HepG2 (cell line): ENCODE results near the gene RPS6KL1.

Experiments
- MEIS1 ChIP-seq: sonication (generic); formaldehyde crosslinking; IDR thresholded peaks from 2 replicates; pipeline ENCODE4 v1.9.0; 2021; ENCODE audit warnings: mild to moderate bottlenecking, missing genetic modification reagents, moderate library complexity, borderline replicate concordance
- NR2C2 ChIP-seq: sonication (generic); formaldehyde crosslinking; IDR thresholded peaks from 2 replicates; pipeline ENCODE4 v1.4.0; 2020; ENCODE audit warnings: missing genetic modification reagents, mild to moderate bottlenecking, moderate library complexity, borderline replicate concordance
- NR2F6 ChIP-seq, 2 experiments: IDR thresholded peaks; 2 replicates each; pipeline ENCODE4 v1.6.1; 2016; ENCODE audit warnings: antibody characterized with exemption in 1 of 2, mild to moderate bottlenecking in 1 of 2
- ZFP37 ChIP-seq: sonication (generic); formaldehyde crosslinking; IDR thresholded peaks from 2 replicates; pipeline ENCODE4 v1.4.0; 2020; ENCODE audit warnings: missing genetic modification reagents, borderline replicate concordance
- ZNF7 ChIP-seq: IDR thresholded peaks from 2 replicates; pipeline ENCODE4 v1.6.1; 2016; ENCODE audit warnings: missing biosample characterization, missing genetic modification reagents
- TF ChIP-seq, protein P1 (sequence below): sonication (generic); formaldehyde crosslinking; IDR thresholded peaks from 2 replicates; pipeline ENCODE4 v1.5.0; 2020; ENCODE audit warnings: mild to moderate bottlenecking, missing genetic modification reagents, moderate library complexity
- TF ChIP-seq, protein P2 (sequence below): IDR thresholded peaks from 2 replicates; pipeline ENCODE4 v1.6.1; 2016; ENCODE audit warnings: low read depth, control low read depth

DNA sequence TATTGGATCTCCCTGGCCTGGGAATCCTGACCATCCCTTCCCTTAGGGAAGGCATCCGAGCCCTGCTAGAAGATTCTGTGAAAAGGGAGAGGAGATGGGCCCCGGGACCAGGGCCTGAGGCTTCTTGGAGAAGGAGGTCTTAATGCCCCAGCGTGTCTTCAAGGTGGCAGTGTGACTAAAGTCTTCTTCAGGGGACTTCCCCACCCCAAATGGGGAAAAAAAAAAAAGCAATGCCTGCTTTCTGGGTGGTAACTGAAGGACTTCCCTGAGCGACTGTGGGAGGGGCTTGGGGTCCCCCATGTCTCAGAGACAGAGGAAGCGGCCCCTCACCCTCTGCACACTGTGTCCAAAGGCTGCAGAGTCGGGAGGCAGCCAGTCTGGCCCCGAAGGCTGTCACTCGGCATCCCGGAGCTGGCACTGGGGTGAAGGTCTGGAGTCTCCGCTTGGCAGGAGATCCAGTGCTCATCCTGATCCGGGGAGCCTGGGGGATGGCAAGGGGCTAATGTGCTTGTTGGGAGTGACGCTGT, 40.2 kb upstream of the RPS6KL1 start:
- TF ChIP-seq NR2F6 (IDR thresholded peaks at IDR 0.05) (no peak), NR2F6 (CRISPR knock-in tag; IDR thresholded peaks at IDR 0.05) (no peak), MEIS1 (CRISPR knock-in tag) (no peak), ZFP37 (no peak), ZNF7 (CRISPR knock-in tag) (no peak), NR2C2 (CRISPR knock-in tag) (no peak)
- TF ChIP-seq, protein P1, sequence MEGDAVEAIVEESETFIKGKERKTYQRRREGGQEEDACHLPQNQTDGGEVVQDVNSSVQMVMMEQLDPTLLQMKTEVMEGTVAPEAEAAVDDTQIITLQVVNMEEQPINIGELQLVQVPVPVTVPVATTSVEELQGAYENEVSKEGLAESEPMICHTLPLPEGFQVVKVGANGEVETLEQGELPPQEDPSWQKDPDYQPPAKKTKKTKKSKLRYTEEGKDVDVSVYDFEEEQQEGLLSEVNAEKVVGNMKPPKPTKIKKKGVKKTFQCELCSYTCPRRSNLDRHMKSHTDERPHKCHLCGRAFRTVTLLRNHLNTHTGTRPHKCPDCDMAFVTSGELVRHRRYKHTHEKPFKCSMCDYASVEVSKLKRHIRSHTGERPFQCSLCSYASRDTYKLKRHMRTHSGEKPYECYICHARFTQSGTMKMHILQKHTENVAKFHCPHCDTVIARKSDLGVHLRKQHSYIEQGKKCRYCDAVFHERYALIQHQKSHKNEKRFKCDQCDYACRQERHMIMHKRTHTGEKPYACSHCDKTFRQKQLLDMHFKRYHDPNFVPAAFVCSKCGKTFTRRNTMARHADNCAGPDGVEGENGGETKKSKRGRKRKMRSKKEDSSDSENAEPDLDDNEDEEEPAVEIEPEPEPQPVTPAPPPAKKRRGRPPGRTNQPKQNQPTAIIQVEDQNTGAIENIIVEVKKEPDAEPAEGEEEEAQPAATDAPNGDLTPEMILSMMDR (CRISPR knock-in tag): no peak
- TF ChIP-seq, protein P2, sequence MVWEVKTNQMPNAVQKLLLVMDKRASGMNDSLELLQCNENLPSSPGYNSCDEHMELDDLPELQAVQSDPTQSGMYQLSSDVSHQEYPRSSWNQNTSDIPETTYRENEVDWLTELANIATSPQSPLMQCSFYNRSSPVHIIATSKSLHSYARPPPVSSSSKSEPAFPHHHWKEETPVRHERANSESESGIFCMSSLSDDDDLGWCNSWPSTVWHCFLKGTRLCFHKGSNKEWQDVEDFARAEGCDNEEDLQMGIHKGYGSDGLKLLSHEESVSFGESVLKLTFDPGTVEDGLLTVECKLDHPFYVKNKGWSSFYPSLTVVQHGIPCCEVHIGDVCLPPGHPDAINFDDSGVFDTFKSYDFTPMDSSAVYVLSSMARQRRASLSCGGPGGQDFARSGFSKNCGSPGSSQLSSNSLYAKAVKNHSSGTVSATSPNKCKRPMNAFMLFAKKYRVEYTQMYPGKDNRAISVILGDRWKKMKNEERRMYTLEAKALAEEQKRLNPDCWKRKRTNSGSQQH (CRISPR knock-in tag): no peak
